WTC11 (cell line): ENCODE data around the gene SMAD7. TPM values are rescaled to one million over a fixed set of nuclear protein-coding genes. Genes with fewer than 3 reads are reported as not detected.

Experiments used
- ATAC-seq: fragments of 200-7000 bp; cut with Tn5 transposase; 2 replicates; pipeline ENCODE4 v1.10.0; 2021; ENCODE audit warnings: mild to moderate bottlenecking, moderate library complexity
- CTCF ChIA-PET: fragments of 300-600 bp; sonication (Branson Sonifier 250); formaldehyde crosslinking; loops from one replicate; lab custom pipeline; 2021; ENCODE audit warnings: antibody characterized with exemption; lab: Charles Lee
- POLR2A ChIA-PET: fragments of 350-600 bp; sonication (Branson Sonifier 250); formaldehyde crosslinking; loops from one replicate; lab custom pipeline; 2021; ENCODE audit warnings: antibody characterized with exemption; lab: Charles Lee
- DNase-seq: peaks from one replicate; pipeline ENCODE4 v3.0.0; 2021; ENCODE audit warnings: low spot score
- H3K27ac Mint-ChIP-seq: 2 replicates; pipeline ENCODE4 v1.8.0; 2021; ENCODE audit warnings: mixed read lengths
- H3K27me3 Mint-ChIP-seq: 2 replicates; pipeline ENCODE4 v1.8.0; 2021; ENCODE audit warnings: low read depth, mild to moderate bottlenecking, moderate library complexity, mixed read lengths
- H3K36me3 Mint-ChIP-seq: 2 replicates; pipeline ENCODE4 v1.8.0; 2021; ENCODE audit warnings: mixed read lengths
- H3K4me1 Mint-ChIP-seq: 2 replicates; pipeline ENCODE4 v1.8.0; 2022; ENCODE audit warnings: mixed read lengths
- H3K4me3 Mint-ChIP-seq: 2 replicates; pipeline ENCODE4 v1.8.0; 2021; ENCODE audit warnings: mild to moderate bottlenecking, moderate library complexity, mixed read lengths
- H3K9me3 Mint-ChIP-seq: 2 replicates; pipeline ENCODE4 v1.8.0; 2021; ENCODE audit warnings: mixed read lengths
- FOXJ3 ChIP-seq: sonication (generic); formaldehyde crosslinking; IDR thresholded peaks from 2 replicates; pipeline ENCODE4 v1.9.0; 2021; ENCODE audit warnings: missing genetic modification reagents, mild to moderate bottlenecking, borderline replicate concordance
- FOXK1 ChIP-seq: sonication (generic); formaldehyde crosslinking; IDR thresholded peaks from 2 replicates; pipeline ENCODE4 v1.8.0; 2022; ENCODE audit warnings: mild to moderate bottlenecking, moderate library complexity, missing genetic modification reagents
- JUN ChIP-seq: sonication (generic); formaldehyde crosslinking; IDR thresholded peaks from 2 replicates; pipeline ENCODE4 v1.8.0; 2023; ENCODE audit warnings: mild to moderate bottlenecking, missing genetic modification reagents
- OVOL2 ChIP-seq: fragments of 250-450 bp; sonication (Bioruptor Pico); IDR thresholded peaks from 2 replicates; pipeline ENCODE4 v1.9.0; 2021; ENCODE audit warnings: mild to moderate bottlenecking, borderline replicate concordance
- SMAD3 ChIP-seq: sonication (generic); formaldehyde crosslinking; IDR thresholded peaks from 2 replicates; pipeline ENCODE4 v1.8.0; 2022; ENCODE audit warnings: missing genetic modification reagents, mild to moderate bottlenecking, borderline replicate concordance
- SOX15 ChIP-seq: fragments of 250-450 bp; sonication (Bioruptor Pico); IDR thresholded peaks from 2 replicates; pipeline ENCODE4 v1.9.0; 2021; ENCODE audit warnings: mild to moderate bottlenecking
- TEAD4 ChIP-seq: sonication (generic); formaldehyde crosslinking; IDR thresholded peaks from 2 replicates; pipeline ENCODE4 v1.8.0; 2022; ENCODE audit warnings: mild to moderate bottlenecking, missing genetic modification reagents
- ZNF232 ChIP-seq: sonication (generic); formaldehyde crosslinking; IDR thresholded peaks from 2 replicates; pipeline ENCODE4 v1.8.0; 2022; ENCODE audit warnings: mild to moderate bottlenecking, missing genetic modification reagents
- ZNF416 ChIP-seq: fragments of 250-450 bp; sonication (Bioruptor Pico); IDR thresholded peaks from 2 replicates; pipeline ENCODE4 v1.9.0; 2021; ENCODE audit warnings: mild to moderate bottlenecking, inconsistent platforms
- total RNA-seq: library from RNA; stranded (reverse); gene quantifications from 3 replicates; pipeline ENCODE4 v1.2.3, GENCODE V29; 2021
- TF ChIP-seq, protein P1 (sequence below): sonication (generic); formaldehyde crosslinking; IDR thresholded peaks from 2 replicates; pipeline ENCODE4 v1.8.0; 2022; ENCODE audit warnings: missing genetic modification reagents
- TF ChIP-seq, protein P2 (sequence below): sonication (generic); formaldehyde crosslinking; IDR thresholded peaks from 2 replicates; pipeline ENCODE4 v1.8.0; 2022; ENCODE audit warnings: mild to moderate bottlenecking, missing genetic modification reagents
- TF ChIP-seq, protein P3 (sequence below): sonication (generic); formaldehyde crosslinking; IDR thresholded peaks from 2 replicates; pipeline ENCODE4 v1.8.1; 2023; ENCODE audit warnings: mild to moderate bottlenecking, missing genetic modification reagents, moderate library complexity
- TF ChIP-seq, protein P4 (sequence below): sonication (generic); formaldehyde crosslinking; IDR thresholded peaks from 2 replicates; pipeline ENCODE4 v1.8.1; 2023; ENCODE audit warnings: mild to moderate bottlenecking, missing genetic modification reagents
- TF ChIP-seq, protein P5 (sequence below): fragments of 200-600 bp; IDR thresholded peaks from 2 replicates; pipeline ENCODE4 v1.8.0; 2022; ENCODE audit warnings: antibody characterized with exemption
- TF ChIP-seq, protein P6 (sequence below): fragments of 250-450 bp; sonication (Bioruptor Pico); IDR thresholded peaks from 2 replicates; pipeline ENCODE4 v1.8.0; 2021; ENCODE audit warnings: mild to moderate bottlenecking
- TF ChIP-seq, protein P7 (sequence below): sonication (generic); formaldehyde crosslinking; IDR thresholded peaks from 2 replicates; pipeline ENCODE4 v1.8.1; 2023; ENCODE audit warnings: mild to moderate bottlenecking, moderate library complexity, missing genetic modification reagents

SMAD7 gene
- total RNA-seq, 1 experiment from 2014 or later: 44.7 TPM

DNA sequence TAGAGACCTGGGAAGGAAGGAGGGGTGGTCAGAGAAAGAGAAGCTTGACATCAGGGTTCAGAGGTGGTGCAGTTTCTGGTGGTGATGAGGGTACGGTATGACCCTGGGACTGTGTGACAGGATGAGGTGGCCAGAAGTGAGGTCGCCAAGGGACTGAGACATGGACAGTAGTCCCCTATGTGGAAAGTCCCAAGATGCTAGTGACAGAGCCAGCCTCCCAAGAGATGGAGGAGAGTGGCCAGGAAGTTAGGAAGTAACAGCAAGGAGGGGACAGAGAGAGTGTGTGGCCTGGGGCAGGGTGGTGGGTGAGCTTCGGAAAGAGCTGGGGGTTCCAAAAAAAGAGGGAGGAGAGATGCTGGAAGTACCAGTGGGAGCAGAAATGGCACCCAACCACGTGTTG is 66.0 kb downstream of the SMAD7 start:
- CTCF ChIA-PET: no interaction called here
- POLR2A ChIA-PET: no interaction called here
- H3K27ac Mint-ChIP-seq: no peak overlapping the region
- TF ChIP-seq SMAD3 (CRISPR knock-in tag): no peak
- TF ChIP-seq, protein P1, sequence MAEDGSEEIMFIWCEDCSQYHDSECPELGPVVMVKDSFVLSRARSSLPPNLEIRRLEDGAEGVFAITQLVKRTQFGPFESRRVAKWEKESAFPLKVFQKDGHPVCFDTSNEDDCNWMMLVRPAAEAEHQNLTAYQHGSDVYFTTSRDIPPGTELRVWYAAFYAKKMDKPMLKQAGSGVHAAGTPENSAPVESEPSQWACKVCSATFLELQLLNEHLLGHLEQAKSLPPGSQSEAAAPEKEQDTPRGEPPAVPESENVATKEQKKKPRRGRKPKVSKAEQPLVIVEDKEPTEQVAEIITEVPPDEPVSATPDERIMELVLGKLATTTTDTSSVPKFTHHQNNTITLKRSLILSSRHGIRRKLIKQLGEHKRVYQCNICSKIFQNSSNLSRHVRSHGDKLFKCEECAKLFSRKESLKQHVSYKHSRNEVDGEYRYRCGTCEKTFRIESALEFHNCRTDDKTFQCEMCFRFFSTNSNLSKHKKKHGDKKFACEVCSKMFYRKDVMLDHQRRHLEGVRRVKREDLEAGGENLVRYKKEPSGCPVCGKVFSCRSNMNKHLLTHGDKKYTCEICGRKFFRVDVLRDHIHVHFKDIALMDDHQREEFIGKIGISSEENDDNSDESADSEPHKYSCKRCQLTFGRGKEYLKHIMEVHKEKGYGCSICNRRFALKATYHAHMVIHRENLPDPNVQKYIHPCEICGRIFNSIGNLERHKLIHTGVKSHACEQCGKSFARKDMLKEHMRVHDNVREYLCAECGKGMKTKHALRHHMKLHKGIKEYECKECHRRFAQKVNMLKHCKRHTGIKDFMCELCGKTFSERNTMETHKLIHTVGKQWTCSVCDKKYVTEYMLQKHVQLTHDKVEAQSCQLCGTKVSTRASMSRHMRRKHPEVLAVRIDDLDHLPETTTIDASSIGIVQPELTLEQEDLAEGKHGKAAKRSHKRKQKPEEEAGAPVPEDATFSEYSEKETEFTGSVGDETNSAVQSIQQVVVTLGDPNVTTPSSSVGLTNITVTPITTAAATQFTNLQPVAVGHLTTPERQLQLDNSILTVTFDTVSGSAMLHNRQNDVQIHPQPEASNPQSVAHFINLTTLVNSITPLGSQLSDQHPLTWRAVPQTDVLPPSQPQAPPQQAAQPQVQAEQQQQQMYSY: no peak
- no peak for TF ChIP-seq ZNF416 (CRISPR knock-in tag)
- TF ChIP-seq JUN: no peak
- TF ChIP-seq SOX15 (CRISPR knock-in tag): no peak
- TF ChIP-seq FOXK1 (CRISPR knock-in tag): no peak
- TF ChIP-seq, protein P2, sequence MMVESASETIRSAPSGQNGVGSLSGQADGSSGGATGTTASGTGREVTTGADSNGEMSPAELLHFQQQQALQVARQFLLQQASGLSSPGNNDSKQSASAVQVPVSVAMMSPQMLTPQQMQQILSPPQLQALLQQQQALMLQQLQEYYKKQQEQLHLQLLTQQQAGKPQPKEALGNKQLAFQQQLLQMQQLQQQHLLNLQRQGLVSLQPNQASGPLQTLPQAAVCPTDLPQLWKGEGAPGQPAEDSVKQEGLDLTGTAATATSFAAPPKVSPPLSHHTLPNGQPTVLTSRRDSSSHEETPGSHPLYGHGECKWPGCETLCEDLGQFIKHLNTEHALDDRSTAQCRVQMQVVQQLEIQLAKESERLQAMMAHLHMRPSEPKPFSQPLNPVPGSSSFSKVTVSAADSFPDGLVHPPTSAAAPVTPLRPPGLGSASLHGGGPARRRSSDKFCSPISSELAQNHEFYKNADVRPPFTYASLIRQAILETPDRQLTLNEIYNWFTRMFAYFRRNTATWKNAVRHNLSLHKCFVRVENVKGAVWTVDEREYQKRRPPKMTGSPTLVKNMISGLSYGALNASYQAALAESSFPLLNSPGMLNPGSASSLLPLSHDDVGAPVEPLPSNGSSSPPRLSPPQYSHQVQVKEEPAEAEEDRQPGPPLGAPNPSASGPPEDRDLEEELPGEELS (CRISPR knock-in tag): no peak
- TF ChIP-seq, protein P3, sequence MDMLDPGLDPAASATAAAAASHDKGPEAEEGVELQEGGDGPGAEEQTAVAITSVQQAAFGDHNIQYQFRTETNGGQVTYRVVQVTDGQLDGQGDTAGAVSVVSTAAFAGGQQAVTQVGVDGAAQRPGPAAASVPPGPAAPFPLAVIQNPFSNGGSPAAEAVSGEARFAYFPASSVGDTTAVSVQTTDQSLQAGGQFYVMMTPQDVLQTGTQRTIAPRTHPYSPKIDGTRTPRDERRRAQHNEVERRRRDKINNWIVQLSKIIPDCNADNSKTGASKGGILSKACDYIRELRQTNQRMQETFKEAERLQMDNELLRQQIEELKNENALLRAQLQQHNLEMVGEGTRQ: no peak
- no peak for TF ChIP-seq OVOL2 (CRISPR knock-in tag)
- TF ChIP-seq ZNF232 (CRISPR knock-in tag): no peak
- TF ChIP-seq, protein P4, sequence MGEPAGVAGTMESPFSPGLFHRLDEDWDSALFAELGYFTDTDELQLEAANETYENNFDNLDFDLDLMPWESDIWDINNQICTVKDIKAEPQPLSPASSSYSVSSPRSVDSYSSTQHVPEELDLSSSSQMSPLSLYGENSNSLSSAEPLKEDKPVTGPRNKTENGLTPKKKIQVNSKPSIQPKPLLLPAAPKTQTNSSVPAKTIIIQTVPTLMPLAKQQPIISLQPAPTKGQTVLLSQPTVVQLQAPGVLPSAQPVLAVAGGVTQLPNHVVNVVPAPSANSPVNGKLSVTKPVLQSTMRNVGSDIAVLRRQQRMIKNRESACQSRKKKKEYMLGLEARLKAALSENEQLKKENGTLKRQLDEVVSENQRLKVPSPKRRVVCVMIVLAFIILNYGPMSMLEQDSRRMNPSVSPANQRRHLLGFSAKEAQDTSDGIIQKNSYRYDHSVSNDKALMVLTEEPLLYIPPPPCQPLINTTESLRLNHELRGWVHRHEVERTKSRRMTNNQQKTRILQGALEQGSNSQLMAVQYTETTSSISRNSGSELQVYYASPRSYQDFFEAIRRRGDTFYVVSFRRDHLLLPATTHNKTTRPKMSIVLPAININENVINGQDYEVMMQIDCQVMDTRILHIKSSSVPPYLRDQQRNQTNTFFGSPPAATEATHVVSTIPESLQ (CRISPR knock-in tag): no peak
- TF ChIP-seq, protein P5, sequence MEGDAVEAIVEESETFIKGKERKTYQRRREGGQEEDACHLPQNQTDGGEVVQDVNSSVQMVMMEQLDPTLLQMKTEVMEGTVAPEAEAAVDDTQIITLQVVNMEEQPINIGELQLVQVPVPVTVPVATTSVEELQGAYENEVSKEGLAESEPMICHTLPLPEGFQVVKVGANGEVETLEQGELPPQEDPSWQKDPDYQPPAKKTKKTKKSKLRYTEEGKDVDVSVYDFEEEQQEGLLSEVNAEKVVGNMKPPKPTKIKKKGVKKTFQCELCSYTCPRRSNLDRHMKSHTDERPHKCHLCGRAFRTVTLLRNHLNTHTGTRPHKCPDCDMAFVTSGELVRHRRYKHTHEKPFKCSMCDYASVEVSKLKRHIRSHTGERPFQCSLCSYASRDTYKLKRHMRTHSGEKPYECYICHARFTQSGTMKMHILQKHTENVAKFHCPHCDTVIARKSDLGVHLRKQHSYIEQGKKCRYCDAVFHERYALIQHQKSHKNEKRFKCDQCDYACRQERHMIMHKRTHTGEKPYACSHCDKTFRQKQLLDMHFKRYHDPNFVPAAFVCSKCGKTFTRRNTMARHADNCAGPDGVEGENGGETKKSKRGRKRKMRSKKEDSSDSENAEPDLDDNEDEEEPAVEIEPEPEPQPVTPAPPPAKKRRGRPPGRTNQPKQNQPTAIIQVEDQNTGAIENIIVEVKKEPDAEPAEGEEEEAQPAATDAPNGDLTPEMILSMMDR: no peak
- TF ChIP-seq, protein P6, sequence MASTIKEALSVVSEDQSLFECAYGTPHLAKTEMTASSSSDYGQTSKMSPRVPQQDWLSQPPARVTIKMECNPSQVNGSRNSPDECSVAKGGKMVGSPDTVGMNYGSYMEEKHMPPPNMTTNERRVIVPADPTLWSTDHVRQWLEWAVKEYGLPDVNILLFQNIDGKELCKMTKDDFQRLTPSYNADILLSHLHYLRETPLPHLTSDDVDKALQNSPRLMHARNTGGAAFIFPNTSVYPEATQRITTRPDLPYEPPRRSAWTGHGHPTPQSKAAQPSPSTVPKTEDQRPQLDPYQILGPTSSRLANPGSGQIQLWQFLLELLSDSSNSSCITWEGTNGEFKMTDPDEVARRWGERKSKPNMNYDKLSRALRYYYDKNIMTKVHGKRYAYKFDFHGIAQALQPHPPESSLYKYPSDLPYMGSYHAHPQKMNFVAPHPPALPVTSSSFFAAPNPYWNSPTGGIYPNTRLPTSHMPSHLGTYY (CRISPR knock-in tag): no peak
- TF ChIP-seq, protein P7, sequence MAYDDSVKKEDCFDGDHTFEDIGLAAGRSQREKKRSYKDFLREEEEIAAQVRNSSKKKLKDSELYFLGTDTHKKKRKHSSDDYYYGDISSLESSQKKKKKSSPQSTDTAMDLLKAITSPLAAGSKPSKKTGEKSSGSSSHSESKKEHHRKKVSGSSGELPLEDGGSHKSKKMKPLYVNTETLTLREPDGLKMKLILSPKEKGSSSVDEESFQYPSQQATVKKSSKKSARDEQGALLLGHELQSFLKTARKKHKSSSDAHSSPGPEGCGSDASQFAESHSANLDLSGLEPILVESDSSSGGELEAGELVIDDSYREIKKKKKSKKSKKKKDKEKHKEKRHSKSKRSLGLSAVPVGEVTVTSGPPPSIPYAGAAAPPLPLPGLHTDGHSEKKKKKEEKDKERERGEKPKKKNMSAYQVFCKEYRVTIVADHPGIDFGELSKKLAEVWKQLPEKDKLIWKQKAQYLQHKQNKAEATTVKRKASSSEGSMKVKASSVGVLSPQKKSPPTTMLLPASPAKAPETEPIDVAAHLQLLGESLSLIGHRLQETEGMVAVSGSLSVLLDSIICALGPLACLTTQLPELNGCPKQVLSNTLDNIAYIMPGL (CRISPR knock-in tag): no peak
- TF ChIP-seq FOXJ3 (CRISPR knock-in tag): no peak
- TF ChIP-seq TEAD4 (CRISPR knock-in tag): no peak
- H3K4me1 Mint-ChIP-seq: peaks cover 22% of the 10 kb centered on the region
- peaks cover 15% of the 10 kb centered on the region for H3K9me3 Mint-ChIP-seq
- H3K4me3 Mint-ChIP-seq: no peak overlapping the region
- ATAC-seq: no peak
- H3K27me3 Mint-ChIP-seq: peaks cover 4% of the 10 kb centered on the region; the same call in 1 of the 2 replicates
- H3K36me3 Mint-ChIP-seq: peaks cover 6% of the 10 kb centered on the region
- no peak for DNase-seq
